Measurements from ENCODE around the gene ARHGAP10. TPM values are rescaled to one million over a fixed set of nuclear protein-coding genes. Genes with fewer than 3 reads are reported as not detected.

Gene ARHGAP10
- total and polyA plus RNA-seq, 10 of the 15 experiments (the other 5 are each of a cell fraction or from before 2014, with no cell fraction given), result 1.3 to 25.8 (median 17.2) TPM

GRCh38 chr4:148071009-148071408 lies 339.1 kb downstream of the ARHGAP10 start:
- Histone ChIP-seq H3K4me2 (ENCODE audit: control insufficient read depth, insufficient read depth) (no peak overlapping the region), H3K79me2 (ENCODE audit: control insufficient read depth, insufficient read depth, low read length) (no peaks in the 10 kb centered on the region), H3K4me3 (no peak overlapping the region), H3K27ac (ENCODE audit: control insufficient read depth, insufficient read depth) (no peak overlapping the region), H2AFZ (ENCODE audit: control insufficient read depth, low read depth, low read length) (no peak overlapping the region), H3K9me3 (replicated peaks; ENCODE audit: control insufficient read depth, insufficient read depth, low read length) (peaks cover 7% of the 10 kb centered on the region; the same call in 1 of the 3 replicates), H3K4me1 (ENCODE audit: control insufficient read depth, insufficient read depth, low read length) (no peaks in the 10 kb centered on the region), H3K36me3 (ENCODE audit: control insufficient read depth in 2 of 2, insufficient read depth in 2 of 2, low read length in 1 of 2) (peaks cover 7 to 10% of the 10 kb centered on the region in 2 experiments; a peak in 3 of 4 replicates), H3K9ac (ENCODE audit: control insufficient read depth, insufficient read depth, low read length) (no peak overlapping the region), H4K20me1 (ENCODE audit: control insufficient read depth, insufficient read depth) (no peaks in the 10 kb centered on the region; the same call in 1 of the 2 replicates), H3K27me3 (replicated peaks in 1 of 2; ENCODE audit: control insufficient read depth in 2 of 2, insufficient read depth in 2 of 2, low read length in 1 of 2) (no peaks in the 10 kb centered on the region)
- in situ Hi-C loops (cut with MboI), result no loop called here
- DNase-seq (ENCODE audit: low read depth, low spot score) (no peak), ATAC-seq (no peak), FAIRE-seq (no peak)
- ChIA-PET SMC1A (ENCODE audit: uncharacterized antibody, unreplicated experiment) (no interaction called here), RAD21 (ENCODE audit: unreplicated experiment) (no interaction called here), POLR2A (no interaction called here), CTCF (no interaction called here)
- BruUV-seq (replicated peaks), result no TSS peak
- intact Hi-C loops (cut with micrococcal nuclease; ENCODE audit: unreplicated experiment), result no loop called here
- TF ChIP-seq SRF (IDR thresholded peaks at IDR 0.05; ENCODE audit: low read depth in 2 of 2, low read length in 2 of 2) (no peak), EGR1 (IDR thresholded peaks at IDR 0.05; ENCODE audit: borderline replicate concordance in 1 of 2, low read depth in 2 of 2, low read length in 2 of 2) (no peak), TCF12 (IDR thresholded peaks at IDR 0.05; ENCODE audit: low read depth, low read length) (no peak), IRF4 (IDR thresholded peaks at IDR 0.05; ENCODE audit: low read depth, low read length) (no peak)
- 66% methylated on average over 4 of the region's 4 CpGs for WGBS (ENCODE audit: insufficient coverage, insufficient replicate concordance, low lambda C conversion rate, missing lambda C conversion rate)

- Histone ChIP-seq H3K27me3 (replicated peaks in 1 of 2; ENCODE audit: control insufficient read depth in 2 of 2, insufficient read depth in 2 of 2, low read length in 1 of 2) (no peaks in the 10 kb centered on the region), H3K27ac (ENCODE audit: control insufficient read depth, insufficient read depth) (no peak overlapping the region), H3K9ac (ENCODE audit: control insufficient read depth, insufficient read depth, low read length) (no peak overlapping the region), H3K4me2 (ENCODE audit: control insufficient read depth, insufficient read depth) (no peak overlapping the region), H3K79me2 (ENCODE audit: control insufficient read depth, insufficient read depth, low read length) (no peaks in the 10 kb centered on the region), H3K9me3 (replicated peaks; ENCODE audit: control insufficient read depth, insufficient read depth, low read length) (peaks cover 7% of the 10 kb centered on the region; the same call in 1 of the 3 replicates), H3K4me1 (ENCODE audit: control insufficient read depth, insufficient read depth, low read length) (no peaks in the 10 kb centered on the region), H3K4me3 (no peak overlapping the region), H3K36me3 (ENCODE audit: control insufficient read depth in 2 of 2, insufficient read depth in 2 of 2, low read length in 1 of 2) (peaks cover 7 to 9% of the 10 kb centered on the region in 2 experiments; a peak in 3 of 4 replicates), H2AFZ (ENCODE audit: control insufficient read depth, low read depth, low read length) (no peak overlapping the region), H4K20me1 (ENCODE audit: control insufficient read depth, insufficient read depth) (no peaks in the 10 kb centered on the region; the same call in 1 of the 2 replicates)
- DNase-seq (ENCODE audit: low read depth, low spot score) (no peak), ATAC-seq (no peak), FAIRE-seq (no peak)
- ChIA-PET POLR2A (no interaction called here), CTCF (no interaction called here), RAD21 (ENCODE audit: unreplicated experiment) (no interaction called here), SMC1A (ENCODE audit: uncharacterized antibody, unreplicated experiment) (no interaction called here)
- in situ Hi-C loops (cut with MboI) (no loop called here), intact Hi-C loops (cut with micrococcal nuclease; ENCODE audit: unreplicated experiment) (no loop called here)
- whole genome bisulfite sequencing (ENCODE audit: insufficient coverage, insufficient replicate concordance, low lambda C conversion rate, missing lambda C conversion rate), result 76% methylated on average over 9 of the region's 9 CpGs
- no TSS peak for BruUV-seq (replicated peaks)
- TF ChIP-seq HDAC2 (IDR thresholded peaks at IDR 0.05), result no peak
- no peak for TF ChIP-seq ZBTB4 (CRISPR knock-in tag; IDR thresholded peaks at IDR 0.05)
- TF ChIP-seq STAT3 (IDR thresholded peaks at IDR 0.05; ENCODE audit: low read depth, low read length), result no peak
- TF ChIP-seq RELA (IDR thresholded peaks at IDR 0.05; ENCODE audit: borderline replicate concordance, partially characterized antibody), result no peak
- TF ChIP-seq NBN (IDR thresholded peaks at IDR 0.05), result no peak
- no peak for TF ChIP-seq ZNF274 (IDR thresholded peaks at IDR 0.05; ENCODE audit: insufficient read depth, insufficient read length)
- no peak for TF ChIP-seq RFX5 (IDR thresholded peaks at IDR 0.05; ENCODE audit: low read depth, low read length)
- no peak for TF ChIP-seq JUNB (IDR thresholded peaks at IDR 0.05)
- no peak for TF ChIP-seq PKNOX1 (IDR thresholded peaks at IDR 0.05)
- TF ChIP-seq TBL1XR1 (IDR thresholded peaks at IDR 0.05; ENCODE audit: low read depth, low read length), result no peak
Measured at GRCh38 chr4:148072789-148073188, 340.9 kb downstream of the ARHGAP10 start.

Measured in GM12878 (cell line).